GM18498 (cell line): ENCODE results near the gene C21orf58.
A peak's percentile ranks its signal among the peaks of the same experiment; 100 is the strongest.
"Not testable (repeated sequence)": the region's sequence is repeated elsewhere in the genome, so short reads cannot be mapped to it uniquely, and the experiment has no call there.

Experiments used
- ATAC-seq: cut with Tn5 transposase; IDR thresholded peaks from one replicate; pipeline ENCODE4 v1.9.1; 2021; ENCODE audit warnings: mild to moderate bottlenecking, moderate library complexity; ENCODE audit not compliant: unreplicated experiment

Gene C21orf58

GRCh38 chr21:46325073-46325912 is 1.6 kb upstream of the C21orf58 start:
- no peak for ATAC-seq

GRCh38 chr21:46324390-46325072 is 861 bp upstream of the C21orf58 start:
- ATAC-seq: peak; percentile 67

- ATAC-seq: peak; percentile 3
Measured at GRCh38 chr21:46323227-46323709, 402 bp downstream of the C21orf58 start.

- no peak for ATAC-seq
Measured at GRCh38 chr21:46322351-46323226, 1.1 kb downstream of the C21orf58 start.

- ATAC-seq: no peak
Measured at GRCh38 chr21:46320331-46320801, 3.3 kb downstream of the C21orf58 start.

- ATAC-seq: no peak
Measured at GRCh38 chr21:46319186-46319585, 4.5 kb downstream of the C21orf58 start.

- ATAC-seq: no peak
Measured at GRCh38 chr21:46318464-46318845, 5.2 kb downstream of the C21orf58 start.

GRCh38 chr21:46317710-46318463 is 5.8 kb downstream of the C21orf58 start:
- ATAC-seq: no peak

- ATAC-seq: no peak
Measured at GRCh38 chr21:46316708-46317324, 6.9 kb downstream of the C21orf58 start.

- ATAC-seq: no peak
Measured at GRCh38 chr21:46314441-46315020, 9.1 kb downstream of the C21orf58 start.

GRCh38 chr21:46312949-46313348 is 10.7 kb downstream of the C21orf58 start:
- no peak for ATAC-seq

- no peak for ATAC-seq
Measured at GRCh38 chr21:46311568-46311967, 12.1 kb downstream of the C21orf58 start.

- ATAC-seq: not testable (repeated sequence)
Measured at GRCh38 chr21:46310260-46310659, 13.4 kb downstream of the C21orf58 start.

- ATAC-seq: no peak
Measured at GRCh38 chr21:46308431-46308830, 15.2 kb downstream of the C21orf58 start.

GRCh38 chr21:46307625-46308024 is 16.0 kb downstream of the C21orf58 start:
- ATAC-seq: no peak

GRCh38 chr21:46304955-46305354 is 18.7 kb downstream of the C21orf58 start:
- ATAC-seq: no peak

GRCh38 chr21:46304437-46304836 is 19.2 kb downstream of the C21orf58 start:
- no peak for ATAC-seq

GRCh38 chr21:46301759-46302158 is 21.9 kb downstream of the C21orf58 start:
- no peak for ATAC-seq

GRCh38 chr21:46299167-46299566 is 24.5 kb downstream of the C21orf58 start:
- ATAC-seq: no peak
